Left forelimb (tissue), 1 donor: ENCODE measurements around the gene SHTN1.
A peak's percentile ranks its signal among the peaks of the same experiment; 100 is the strongest.

ENCODE experiments used
- DNase-seq: peaks from one replicate; pipeline ENCODE4 v3.0.0-alpha.2; 2018; ENCODE audit warnings: low spot score

Gene SHTN1

GRCh38 chr10:116868722-116869121 is 136.3 kb downstream of the SHTN1 start:
- no peak for DNase-seq

GRCh38 chr10:116868198-116868676 is 136.8 kb downstream of the SHTN1 start:
- DNase-seq = no peak

GRCh38 chr10:116866987-116867595 is 137.9 kb downstream of the SHTN1 start:
- no peak for DNase-seq

- no peak for DNase-seq
Observed at GRCh38 chr10:116866066-116866465, 138.9 kb downstream of the SHTN1 start.

- no peak for DNase-seq
Observed at GRCh38 chr10:116864436-116864835, 140.6 kb downstream of the SHTN1 start.

GRCh38 chr10:116861796-116862195 is 143.2 kb downstream of the SHTN1 start:
- DNase-seq = no peak

- DNase-seq = no peak
Observed at GRCh38 chr10:116857156-116857555, 147.8 kb downstream of the SHTN1 start.

- no peak for DNase-seq
Observed at GRCh38 chr10:116853701-116854100, 151.3 kb downstream of the SHTN1 start.

- no peak for DNase-seq
Observed at GRCh38 chr10:116853287-116853686, 151.7 kb downstream of the SHTN1 start.

GRCh38 chr10:116852246-116852645 is 152.7 kb downstream of the SHTN1 start:
- no peak for DNase-seq

GRCh38 chr10:116850058-116850611 is 154.9 kb downstream of the SHTN1 start:
- no peak for DNase-seq

- peak; percentile 93 for DNase-seq
Observed at GRCh38 chr10:116849248-116850057, 155.5 kb downstream of the SHTN1 start, which contains the start of gene ENO4. TSS of gene ENO4 (plus strand) at chr10:116849499. CDS start at chr10:116849567, 68 bp downstream.

GRCh38 chr10:116848944-116849247 is 156.1 kb downstream of the SHTN1 start:
- DNase-seq = no peak

GRCh38 chr10:116848032-116848943 is 156.7 kb downstream of the SHTN1 start:
- DNase-seq = no peak

- DNase-seq = no peak
Observed at GRCh38 chr10:116845823-116846222, 159.2 kb downstream of the SHTN1 start.

- no peak for DNase-seq
Observed at GRCh38 chr10:116840389-116841075, 164.5 kb downstream of the SHTN1 start.

GRCh38 chr10:116838143-116838725 is 166.8 kb downstream of the SHTN1 start:
- no peak for DNase-seq

- no peak for DNase-seq
Observed at GRCh38 chr10:116836902-116837523, 168.0 kb downstream of the SHTN1 start.

GRCh38 chr10:116836083-116836482 is 168.9 kb downstream of the SHTN1 start:
- no peak for DNase-seq

- no peak for DNase-seq
Observed at GRCh38 chr10:116835658-116836057, 169.3 kb downstream of the SHTN1 start.
